OCI-M2 (cell line): ENCODE results near the gene TCF25.

Experiments
- DNase-seq: peaks from one replicate; lab custom pipeline; 2025; ENCODE audit not compliant: unreplicated experiment; lab: John Stamatoyannopoulos, UW

Gene TCF25

DNA sequence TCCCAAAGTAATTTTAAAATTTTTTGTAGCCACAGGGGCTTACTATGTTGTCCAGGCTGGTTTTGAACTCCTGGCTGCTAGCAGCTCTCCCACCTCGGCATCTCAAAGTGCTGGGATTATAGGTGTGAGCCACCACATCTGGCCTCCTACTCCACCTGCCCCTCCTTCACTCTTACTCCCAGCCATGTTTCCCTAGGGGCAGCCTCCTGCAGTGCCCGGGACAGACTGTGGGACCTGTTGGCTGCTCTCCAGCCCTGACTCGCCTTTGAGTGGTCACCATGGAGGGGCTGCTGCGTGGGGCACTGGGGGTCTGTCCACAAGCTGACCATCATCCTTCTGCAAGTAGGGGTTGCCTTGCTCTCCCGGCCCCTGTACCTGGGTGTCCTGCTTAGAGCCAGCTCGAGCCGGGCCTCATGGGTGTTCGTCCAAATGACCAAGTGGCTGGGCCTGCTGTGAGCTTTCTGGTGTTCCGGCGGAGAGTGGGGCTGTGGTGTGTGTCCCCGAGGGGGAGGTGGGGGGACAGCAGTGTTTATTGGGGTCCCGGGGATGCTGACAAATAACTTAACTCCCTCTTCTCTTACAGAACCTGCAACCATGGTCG is 28.6 kb upstream of the TCF25 start:
- DNase-seq: no peak

DNA sequence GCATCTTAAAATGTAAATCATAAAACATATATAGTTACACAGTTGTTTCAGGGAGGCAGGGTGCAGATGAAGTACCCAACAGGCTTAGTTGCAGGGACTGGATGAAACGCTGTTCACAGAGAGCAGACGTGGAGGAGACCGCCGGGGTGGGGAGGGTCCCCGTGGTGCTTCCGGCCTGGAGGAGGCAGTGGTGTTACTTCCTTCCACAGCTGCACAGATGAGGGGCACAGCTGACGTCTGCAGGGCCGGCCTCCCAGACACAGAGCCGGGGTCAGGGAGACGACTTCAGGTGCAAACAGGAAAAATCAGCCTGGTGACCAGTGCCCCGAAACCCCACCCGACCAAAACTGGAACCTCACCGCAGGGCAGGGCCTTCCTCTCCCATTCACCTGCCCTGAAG is 28.0 kb upstream of the TCF25 start:
- no peak for DNase-seq

DNA sequence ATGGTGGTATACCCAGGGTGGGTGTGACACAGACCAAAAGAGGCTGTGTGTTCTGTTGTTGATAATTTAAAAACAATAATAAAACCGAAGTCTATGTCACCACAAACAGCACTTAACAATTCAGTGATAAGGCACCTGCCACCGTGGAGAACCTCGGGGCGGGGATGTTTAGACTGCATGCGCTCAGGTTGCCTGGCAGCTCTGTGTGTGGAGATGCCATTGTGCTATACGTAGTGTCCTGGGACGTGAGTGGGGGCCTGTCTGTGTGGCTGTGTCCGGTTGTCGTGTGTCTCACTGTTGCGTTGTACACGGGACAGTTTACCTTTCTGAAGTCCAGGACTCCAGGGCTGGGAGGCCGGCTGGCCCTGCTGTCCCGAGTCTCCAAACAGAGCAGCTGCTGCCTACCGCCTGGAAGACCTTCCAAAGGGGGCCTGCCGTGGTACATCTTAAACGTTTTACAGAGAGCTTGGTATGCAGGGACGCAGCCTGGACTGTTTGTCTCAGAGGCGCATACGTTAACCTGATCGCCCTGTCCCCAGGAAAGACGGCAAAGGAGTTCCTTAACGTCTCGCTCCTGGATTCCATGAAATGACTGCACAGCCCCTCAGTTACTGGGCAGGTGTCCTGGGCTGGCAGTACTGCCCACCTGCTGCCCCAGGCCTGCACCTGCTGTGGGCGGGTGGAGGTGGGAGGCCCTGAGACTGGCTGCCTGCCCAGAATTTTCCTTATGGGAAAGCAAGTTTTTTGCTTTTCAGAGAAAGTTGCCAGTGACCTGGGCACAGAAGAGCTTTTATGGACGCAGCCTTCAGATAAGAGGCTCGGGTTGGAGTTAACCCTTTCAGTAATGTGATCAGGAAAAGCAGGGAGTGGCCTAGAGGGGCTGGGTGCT is 26.1 kb upstream of the TCF25 start:
- DNase-seq: no peak

GRCh38 chr16:89847940-89848297 is 25.5 kb upstream of the TCF25 start:
- DNase-seq: no peak

DNA sequence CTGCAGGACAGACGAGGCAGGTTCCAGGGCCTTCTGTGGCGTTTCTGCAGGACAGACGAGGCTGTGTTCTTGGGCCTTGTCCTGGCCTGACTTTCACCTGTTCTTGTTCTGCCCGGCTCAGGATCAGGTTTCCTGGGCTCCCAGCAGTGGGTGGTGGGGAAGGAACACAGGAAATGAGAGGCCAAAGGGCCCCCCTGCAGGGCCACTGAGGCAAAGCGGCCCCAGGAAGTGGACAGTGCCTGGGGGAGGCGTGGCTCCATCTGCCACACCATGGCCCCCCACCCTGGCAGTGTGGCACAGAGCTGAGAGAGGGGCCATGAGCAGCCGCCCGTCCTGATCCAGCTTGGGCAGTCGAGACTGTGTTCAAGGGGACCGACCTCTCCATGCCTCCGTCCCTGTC is 24.4 kb upstream of the TCF25 start:
- DNase-seq: no peak

DNA sequence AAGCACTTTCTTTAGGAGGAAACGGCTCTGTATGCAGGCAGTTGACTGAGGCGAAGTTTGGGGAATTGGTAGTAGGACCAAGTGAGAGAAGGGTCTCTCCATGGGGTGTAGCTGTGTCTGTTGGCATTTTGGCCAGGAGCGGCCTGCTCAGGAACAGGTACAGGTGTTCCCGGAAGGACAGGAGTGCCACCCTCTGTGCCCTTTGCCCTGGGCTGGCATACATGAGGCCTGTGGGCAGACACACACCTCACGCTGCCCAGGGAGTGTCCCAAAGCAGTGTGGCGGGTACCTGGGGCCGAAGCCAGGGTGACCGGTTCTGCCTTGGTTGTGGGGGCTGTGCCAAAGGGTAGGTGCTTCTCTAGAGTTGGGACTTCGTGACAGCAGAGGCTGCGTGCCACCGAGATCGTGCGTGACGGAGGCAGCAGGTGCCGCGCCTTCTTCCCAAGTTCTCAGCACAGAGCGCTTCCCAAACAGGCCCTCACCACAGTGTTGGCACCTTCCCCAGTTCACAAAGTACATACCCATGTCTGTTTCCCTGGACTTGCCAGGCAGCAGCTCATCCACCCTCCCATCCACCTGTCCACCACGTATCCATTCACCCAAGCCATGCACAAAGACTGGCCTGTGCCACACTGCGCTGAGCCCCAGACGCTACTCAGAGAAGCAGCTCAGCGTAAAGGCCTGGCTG is 19.9 kb upstream of the TCF25 start:
- DNase-seq: no peak

DNA sequence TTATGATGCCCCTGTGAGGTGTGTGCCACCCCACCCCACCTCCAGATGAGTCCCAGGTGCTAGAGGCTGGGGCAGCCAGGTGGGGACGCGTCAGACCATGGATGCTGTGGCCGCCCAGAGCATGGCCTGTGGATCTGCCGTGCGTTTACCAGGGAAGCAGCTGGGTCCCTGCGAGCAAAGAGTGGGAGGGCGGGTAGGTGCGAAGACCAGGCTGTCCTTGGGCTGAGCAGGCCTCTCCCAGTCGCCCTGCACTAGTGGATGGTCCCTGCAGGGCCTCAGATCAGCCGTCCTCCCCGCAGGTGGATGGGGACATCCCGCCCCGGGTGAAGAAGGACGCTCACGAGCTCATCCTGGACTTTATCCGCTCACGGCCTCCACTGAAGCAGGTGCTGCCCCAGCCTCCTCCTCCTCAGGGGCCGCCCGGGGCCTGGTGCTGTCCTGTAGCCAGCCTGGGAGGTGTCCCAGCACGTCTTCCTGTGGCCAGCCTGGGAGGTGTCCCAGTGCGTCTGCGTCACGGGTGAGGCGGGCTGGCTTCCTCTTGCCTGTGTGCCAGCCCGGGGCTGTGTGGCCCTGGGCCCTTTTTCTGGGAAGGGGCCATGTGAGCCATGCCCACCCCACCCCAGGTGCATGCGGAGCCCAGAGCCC is 18.0 kb upstream of the TCF25 start:
- no peak for DNase-seq

DNA sequence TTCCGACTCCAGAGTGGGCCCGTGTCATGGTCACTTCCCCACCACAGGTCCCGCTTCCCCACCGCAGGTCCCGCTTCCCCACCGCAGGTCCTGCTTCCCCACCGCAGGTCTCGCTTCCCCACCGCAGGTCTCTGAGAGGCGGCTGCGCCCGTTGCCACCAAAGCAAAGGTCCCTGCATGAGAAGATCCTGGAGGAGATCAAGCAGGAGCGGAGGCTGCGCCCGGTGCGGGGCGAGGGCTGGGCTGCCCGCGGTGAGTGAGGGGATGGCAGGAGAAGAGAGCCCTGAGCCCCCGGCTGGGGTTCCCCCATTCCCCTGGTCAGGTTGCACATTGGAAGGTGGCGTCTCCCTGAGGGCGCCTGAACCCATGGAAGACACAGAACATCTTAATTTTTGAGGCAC is 17.4 kb upstream of the TCF25 start:
- no peak for DNase-seq

DNA sequence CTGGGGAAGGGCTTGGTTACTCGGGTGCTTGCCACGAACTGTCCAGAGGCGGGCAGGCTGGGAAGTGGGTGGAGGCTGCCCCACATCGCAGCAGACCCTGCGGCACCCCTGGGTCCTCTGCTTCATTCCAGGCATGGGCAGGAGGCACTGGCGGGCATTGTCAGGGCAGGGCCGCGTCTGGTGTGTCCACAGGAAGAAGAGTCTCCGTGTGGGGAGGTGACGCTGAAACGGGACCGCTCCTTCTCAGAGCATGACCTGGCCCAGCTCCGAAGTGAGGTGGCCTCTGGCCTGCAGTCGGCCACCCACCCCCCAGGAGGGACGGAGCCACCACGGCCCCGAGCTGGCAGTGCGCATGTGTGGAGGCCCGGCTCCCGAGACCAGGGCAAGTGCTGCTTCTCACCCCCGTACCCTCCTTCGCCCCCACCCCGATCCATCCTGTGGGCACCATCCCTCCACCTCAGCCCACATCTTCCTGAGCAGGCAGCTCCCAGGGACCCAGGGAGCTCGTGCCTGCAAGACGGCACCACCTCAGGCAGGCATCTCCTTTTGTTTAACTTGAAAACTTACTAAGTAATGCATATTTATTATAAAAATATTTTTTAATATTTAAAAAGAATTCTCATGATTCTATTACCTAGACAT is 14.3 kb upstream of the TCF25 start:
- DNase-seq: no peak

GRCh38 chr16:89859615-89860007 is 13.8 kb upstream of the TCF25 start:
- no peak for DNase-seq

GRCh38 chr16:89860747-89861304 is 12.6 kb upstream of the TCF25 start:
- DNase-seq: peak; percentile 17

DNA sequence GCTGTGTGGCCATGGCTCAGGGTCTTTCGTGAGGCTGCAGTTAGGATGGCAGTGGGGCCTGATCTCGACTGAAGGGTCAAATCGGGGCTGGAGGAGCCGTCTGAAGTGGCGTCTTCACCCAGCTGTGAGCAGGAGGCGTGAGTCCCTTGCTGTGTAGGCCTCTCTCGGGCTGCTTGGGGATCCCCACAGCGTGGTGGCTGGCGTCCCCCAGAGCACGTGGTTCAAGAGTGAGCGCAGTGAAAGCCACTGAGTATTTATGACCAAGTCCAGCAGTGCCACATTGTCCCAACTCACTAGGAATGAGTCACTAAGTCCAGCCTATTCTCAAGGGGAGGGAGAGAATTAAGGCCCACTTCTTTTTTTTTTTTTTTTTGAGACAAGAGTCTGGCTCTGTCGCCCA is 11.7 kb upstream of the TCF25 start:
- no peak for DNase-seq

DNA sequence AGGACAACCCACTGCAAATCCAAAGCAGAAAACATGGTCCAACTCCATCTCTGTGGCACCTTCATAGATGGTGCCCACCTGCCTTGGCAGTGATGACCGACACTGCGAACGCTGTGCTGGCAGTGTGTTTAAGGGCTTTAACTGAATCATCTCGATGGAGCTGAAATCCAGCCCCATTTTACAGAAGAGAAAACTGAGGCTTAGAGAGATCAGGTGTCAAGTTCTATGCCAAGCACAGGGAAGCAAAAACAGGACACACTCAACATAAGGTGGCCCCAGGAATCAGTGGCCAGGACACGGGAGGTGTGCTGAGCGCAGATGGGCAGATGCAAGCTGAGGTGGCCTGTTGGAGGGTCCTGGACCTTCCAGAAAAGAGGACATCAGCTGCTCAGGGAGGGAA is 10.7 kb upstream of the TCF25 start:
- DNase-seq: no peak

DNA sequence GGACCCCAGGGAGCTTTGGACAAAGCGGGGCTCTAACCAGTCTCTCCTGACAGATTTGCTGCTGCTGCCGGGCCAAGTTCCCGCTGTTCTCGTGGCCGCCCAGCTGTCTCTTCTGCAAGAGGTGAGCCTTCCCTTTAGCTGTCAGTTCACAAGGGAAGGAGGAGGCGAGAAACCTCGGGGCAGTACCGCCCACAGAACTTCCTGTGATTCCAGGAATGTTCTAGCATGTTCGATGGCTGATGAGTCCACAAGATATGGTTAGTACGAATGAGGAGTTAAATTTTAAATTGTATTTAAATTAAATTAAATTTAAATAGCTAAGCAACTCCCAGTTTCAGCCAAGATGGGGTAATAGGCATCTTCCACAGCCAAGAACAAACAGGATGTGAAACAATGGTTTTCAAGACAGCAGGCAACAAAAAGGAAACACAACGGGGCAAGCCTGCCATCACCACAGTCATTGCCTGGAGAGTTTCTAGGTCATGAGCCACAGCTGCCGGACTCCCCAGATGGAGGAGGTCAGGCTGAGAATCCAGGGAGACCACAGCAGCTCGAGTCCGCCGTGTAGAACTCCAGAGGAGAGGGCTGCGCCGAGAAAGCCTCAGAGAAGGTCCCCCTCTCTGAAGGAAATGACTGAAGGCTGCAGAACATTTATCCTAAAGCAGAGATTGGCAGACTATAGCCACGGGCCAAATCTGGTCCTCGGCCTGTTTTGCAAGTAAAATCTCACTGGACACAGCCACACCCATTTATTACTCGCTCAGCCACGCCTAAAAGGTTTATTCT is 9.5 kb upstream of the TCF25 start:
- DNase-seq: no peak

DNA sequence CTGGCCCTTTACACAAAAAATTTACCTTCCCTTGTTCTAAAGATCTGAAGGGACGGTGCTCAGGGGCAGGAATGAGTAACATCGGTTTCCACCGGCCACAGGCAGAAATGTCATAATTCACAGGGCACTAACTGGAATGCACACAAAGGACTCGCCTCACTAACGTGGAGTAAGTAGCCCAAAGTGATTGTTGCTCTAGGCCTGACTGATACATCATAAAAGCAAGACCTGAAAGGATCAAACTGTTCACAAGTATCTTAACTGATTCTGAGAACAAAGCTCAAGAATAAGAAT is 8.9 kb upstream of the TCF25 start:
- no peak for DNase-seq

DNA sequence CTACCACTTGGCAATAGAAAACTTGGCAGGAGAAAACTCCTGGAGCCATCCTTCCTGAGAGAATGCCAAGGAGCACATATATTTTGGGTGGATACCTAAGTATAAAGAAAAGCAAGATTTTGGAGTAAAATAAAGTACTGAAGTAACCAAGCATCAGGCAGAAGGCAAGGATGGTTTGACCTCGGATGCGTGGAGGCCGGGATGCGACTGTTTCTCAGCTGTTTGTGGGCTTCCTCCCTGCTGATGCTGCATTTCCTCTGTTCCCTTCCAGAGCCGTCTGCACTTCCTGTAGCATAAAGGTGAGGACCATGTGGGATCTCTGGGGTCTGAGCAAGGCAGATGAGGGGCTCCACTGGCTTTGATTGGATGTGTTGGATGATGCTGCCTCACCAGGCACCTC is 5.5 kb upstream of the TCF25 start:
- no peak for DNase-seq

GRCh38 chr16:89869911-89870310 is 3.5 kb upstream of the TCF25 start:
- no peak for DNase-seq

- no peak for DNase-seq
These were observed 3.0 kb upstream of the TCF25 start for GRCh38 chr16:89870440-89870839.

GRCh38 chr16:89871895-89872294 is 1.5 kb upstream of the TCF25 start:
- DNase-seq: no peak

- DNase-seq: peak; percentile 44
These were observed 739 bp downstream of the TCF25 start for GRCh38 chr16:89873972-89874689.
